Spleen (tissue), 7 donors: ENCODE results near the gene DMD.

Source experiments
- POLR2A ChIP-seq, 3 donors: fragments of 450-650 bp; IDR thresholded peaks; one replicate each; pipeline ENCODE4 v1.5.1; 2017; ENCODE audit warnings: antibody characterized with exemption in 3 of 3, mild to moderate bottlenecking in 1 of 3
- TF ChIP-seq, protein P1 (sequence below), 11 experiments: fragments of 200-600 bp in 7 of 11; fragments of 450-650 bp in 4 of 11; sonication (generic) in 4 of 11; IDR thresholded peaks in 8 of 11; conservative IDR thresholded peaks in 3 of 11; 1 replicate in 7 of 11; 2 replicates in 4 of 11; pipeline versions ENCODE4 v1.4.0 to v1.8.0; 2016 to 2021; ENCODE audit warnings: antibody characterized with exemption in 11 of 11, inconsistent platforms in 4 of 11, mild to moderate bottlenecking in 1 of 11
- donor health status: DM: no; HTN: no; CAD: no; lungs with moderate emphysema.
- donor health status: DM: no; HTN: no; CAD: no.
- donor health status: DM: no; HTN: no; CAD: no.

DNA sequence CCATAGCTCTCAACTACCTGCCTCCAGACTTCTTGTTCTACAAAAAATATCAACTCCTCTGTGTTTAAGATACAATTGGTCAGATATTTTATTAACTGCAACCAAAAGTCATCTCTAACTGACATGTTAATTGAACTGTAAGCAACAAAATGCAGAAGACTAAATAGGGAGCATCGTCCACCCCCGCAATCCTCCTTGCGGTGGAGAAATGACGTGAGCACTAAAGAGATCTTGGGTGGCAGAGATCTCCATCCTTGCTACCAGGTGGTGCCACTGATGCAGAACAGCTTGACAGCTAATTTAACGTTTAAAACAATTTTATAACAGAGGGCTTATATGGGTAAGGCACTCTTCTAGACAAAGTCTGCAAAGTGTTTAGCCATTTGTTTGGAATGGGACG is 1975.1 kb downstream of the DMD start:
- TF ChIP-seq POLR2A (IDR thresholded peaks at IDR 0.05), result no peak
- TF ChIP-seq, protein P1, sequence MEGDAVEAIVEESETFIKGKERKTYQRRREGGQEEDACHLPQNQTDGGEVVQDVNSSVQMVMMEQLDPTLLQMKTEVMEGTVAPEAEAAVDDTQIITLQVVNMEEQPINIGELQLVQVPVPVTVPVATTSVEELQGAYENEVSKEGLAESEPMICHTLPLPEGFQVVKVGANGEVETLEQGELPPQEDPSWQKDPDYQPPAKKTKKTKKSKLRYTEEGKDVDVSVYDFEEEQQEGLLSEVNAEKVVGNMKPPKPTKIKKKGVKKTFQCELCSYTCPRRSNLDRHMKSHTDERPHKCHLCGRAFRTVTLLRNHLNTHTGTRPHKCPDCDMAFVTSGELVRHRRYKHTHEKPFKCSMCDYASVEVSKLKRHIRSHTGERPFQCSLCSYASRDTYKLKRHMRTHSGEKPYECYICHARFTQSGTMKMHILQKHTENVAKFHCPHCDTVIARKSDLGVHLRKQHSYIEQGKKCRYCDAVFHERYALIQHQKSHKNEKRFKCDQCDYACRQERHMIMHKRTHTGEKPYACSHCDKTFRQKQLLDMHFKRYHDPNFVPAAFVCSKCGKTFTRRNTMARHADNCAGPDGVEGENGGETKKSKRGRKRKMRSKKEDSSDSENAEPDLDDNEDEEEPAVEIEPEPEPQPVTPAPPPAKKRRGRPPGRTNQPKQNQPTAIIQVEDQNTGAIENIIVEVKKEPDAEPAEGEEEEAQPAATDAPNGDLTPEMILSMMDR (IDR thresholded peaks at IDR 0.05 in 8 of 11, conservative IDR thresholded peaks at IDR 0.05 in 3 of 11), result no peak
